Ramos (cell line): Measurements from ENCODE around the gene TPST2.

ENCODE experiments used
- in situ Hi-C: fragments of 300-500 bp; cut with MboI; formaldehyde crosslinking; loops from one replicate; pipeline ENCODE4 v1.14.3; 2022; ENCODE audit warnings: low sequenced_read_pairs; ENCODE audit not compliant: unreplicated experiment

Gene TPST2

GRCh38 chr22:26508148-26508547 lies 81.8 kb downstream of the TPST2 start:
- in situ Hi-C loops = no loop called here

- in situ Hi-C loops = no loop called here
These were observed 86.2 kb downstream of the TPST2 start for GRCh38 chr22:26503758-26504157.

GRCh38 chr22:26502688-26503561 lies 87.0 kb downstream of the TPST2 start:
- in situ Hi-C loops = no loop called here

GRCh38 chr22:26501996-26502395 lies 87.9 kb downstream of the TPST2 start:
- in situ Hi-C loops = no loop called here

- in situ Hi-C loops = no loop called here
These were observed 90.7 kb downstream of the TPST2 start for GRCh38 chr22:26499188-26499703.

GRCh38 chr22:26496456-26496855 lies 93.5 kb downstream of the TPST2 start:
- in situ Hi-C loops = no loop called here

- in situ Hi-C loops = no loop called here
These were observed 95.4 kb downstream of the TPST2 start for GRCh38 chr22:26494506-26494905.

GRCh38 chr22:26492220-26492619 lies 97.7 kb downstream of the TPST2 start:
- in situ Hi-C loops = no loop called here

GRCh38 chr22:26489447-26490036 lies 100.4 kb downstream of the TPST2 start:
- in situ Hi-C loops = no loop called here

- in situ Hi-C loops = no loop called here
These were observed 101.9 kb downstream of the TPST2 start for GRCh38 chr22:26487996-26488395.

GRCh38 chr22:26486394-26486793 lies 103.5 kb downstream of the TPST2 start:
- in situ Hi-C loops = no loop called here

- in situ Hi-C loops = no loop called here
These were observed 104.0 kb downstream of the TPST2 start for GRCh38 chr22:26485806-26486390.

GRCh38 chr22:26485013-26485412 lies 104.9 kb downstream of the TPST2 start:
- in situ Hi-C loops = no loop called here

- in situ Hi-C loops = no loop called here
These were observed 105.6 kb downstream of the TPST2 start for GRCh38 chr22:26484360-26484706.

GRCh38 chr22:26483439-26484359 lies 106.2 kb downstream of the TPST2 start, which contains the start of the genes HPS4 and SRRD:
HPS4 (minus strand) TSS chr22:26483783; CDS start chr22:26481762, 2,021 bp downstream.
SRRD (plus strand) TSS chr22:26483877; CDS start chr22:26483891, 14 bp downstream.
- in situ Hi-C loops = no loop called here

GRCh38 chr22:26483043-26483438 lies 106.9 kb downstream of the TPST2 start:
- in situ Hi-C loops = no loop called here

GRCh38 chr22:26482161-26482560 lies 107.8 kb downstream of the TPST2 start:
- in situ Hi-C loops = no loop called here

- in situ Hi-C loops = no loop called here
These were observed 108.2 kb downstream of the TPST2 start for GRCh38 chr22:26481694-26482093.

GRCh38 chr22:26481112-26481693 lies 108.7 kb downstream of the TPST2 start:
- in situ Hi-C loops = no loop called here

GRCh38 chr22:26480611-26480932 lies 109.4 kb downstream of the TPST2 start:
- in situ Hi-C loops = no loop called here
